SU-DHL-6 (cell line): ENCODE data around the gene FXYD2.

ENCODE experiments used
- H2AFZ ChIP-seq: fragments of 200-600 bp; sonication (generic); 2 replicates; pipeline ENCODE4 v1.6.1; 2014; ENCODE audit warnings: low read depth, mild to moderate bottlenecking, moderate library complexity, mixed read lengths, antibody characterized with exemption, low read length; ENCODE audit not compliant: severe bottlenecking
- H3F3A ChIP-seq: fragments of 200-600 bp; shearing (Covaris generic); 2 replicates; pipeline ENCODE4 v1.6.0; 2016; ENCODE audit warnings: antibody characterized with exemption, mild to moderate bottlenecking; ENCODE audit not compliant: insufficient read depth
- H3K27ac ChIP-seq: fragments of 200-600 bp; sonication (generic); 2 replicates; pipeline ENCODE4 v1.5.1; 2016; ENCODE audit warnings: low read depth, mild to moderate bottlenecking, low read length, moderate library complexity, mixed read lengths
- H3K27me3 ChIP-seq: fragments of 200-600 bp; sonication (generic), shearing (Covaris generic); 2 replicates; pipeline ENCODE4 v1.6.0; 2014; ENCODE audit warnings: mild to moderate bottlenecking, low read length
- H3K36me3 ChIP-seq: fragments of 200-600 bp; sonication (generic); 2 replicates; pipeline ENCODE4 v1.6.1; 2014; ENCODE audit warnings: mild to moderate bottlenecking, low read length, mixed read lengths
- H3K4me2 ChIP-seq: fragments of 300-600, 200-600 bp; shearing (Covaris generic), sonication (generic); 2 replicates; pipeline ENCODE4 v1.6.0; 2014; ENCODE audit warnings: low read length, low read depth, mild to moderate bottlenecking; ENCODE audit not compliant: poor library complexity, severe bottlenecking
- H3K4me3 ChIP-seq: fragments of 200-600 bp; sonication (generic); 2 replicates; pipeline ENCODE4 v1.5.1; 2014; ENCODE audit warnings: antibody characterized with exemption, low read length, mild to moderate bottlenecking, mixed read lengths; ENCODE audit not compliant: insufficient read depth, poor library complexity, severe bottlenecking
- H3K79me2 ChIP-seq: fragments of 200-600 bp; sonication (generic); 2 replicates; pipeline ENCODE4 v1.6.1; 2014; ENCODE audit warnings: mild to moderate bottlenecking, low read length, moderate library complexity; ENCODE audit not compliant: insufficient read depth
- H3K9ac ChIP-seq: fragments of 200-600 bp; sonication (generic); 2 replicates; pipeline ENCODE4 v1.7.0; 2014; ENCODE audit warnings: mild to moderate bottlenecking, low read length
- H3K9me2 ChIP-seq: fragments of 200-600 bp; sonication (generic); replicated peaks from 2 replicates; pipeline ENCODE4 v1.6.1; 2014; ENCODE audit warnings: low read length; ENCODE audit not compliant: insufficient read depth
- H3K9me3 ChIP-seq: fragments of 200-600 bp; sonication (generic); 2 replicates; pipeline ENCODE4 v1.6.1; 2014; ENCODE audit warnings: low read length, mixed read lengths; ENCODE audit not compliant: insufficient read depth
- H4K20me1 ChIP-seq: fragments of 200-600 bp; sonication (generic); 2 replicates; pipeline ENCODE4 v1.6.1; 2014; ENCODE audit warnings: low read depth, mild to moderate bottlenecking, antibody characterized with exemption, low read length, moderate library complexity, mixed read lengths
- EZH2phosphoT487 ChIP-seq: fragments of 200-600 bp; sonication (generic), shearing (Covaris generic); conservative IDR thresholded peaks from 2 replicates; pipeline ENCODE4 v1.6.1; 2018; ENCODE audit warnings: mild to moderate bottlenecking, antibody characterized with exemption, low read length, moderate library complexity, mixed read lengths
- TF ChIP-seq, protein P1 (sequence below): fragments of 200-600 bp; sonication (generic); IDR thresholded peaks from one replicate; pipeline ENCODE4 v1.5.1; 2017; ENCODE audit warnings: antibody characterized with exemption, mild to moderate bottlenecking, low read length, moderate library complexity; ENCODE audit not compliant: insufficient read depth, poor library complexity, severe bottlenecking

FXYD2 gene

DNA sequence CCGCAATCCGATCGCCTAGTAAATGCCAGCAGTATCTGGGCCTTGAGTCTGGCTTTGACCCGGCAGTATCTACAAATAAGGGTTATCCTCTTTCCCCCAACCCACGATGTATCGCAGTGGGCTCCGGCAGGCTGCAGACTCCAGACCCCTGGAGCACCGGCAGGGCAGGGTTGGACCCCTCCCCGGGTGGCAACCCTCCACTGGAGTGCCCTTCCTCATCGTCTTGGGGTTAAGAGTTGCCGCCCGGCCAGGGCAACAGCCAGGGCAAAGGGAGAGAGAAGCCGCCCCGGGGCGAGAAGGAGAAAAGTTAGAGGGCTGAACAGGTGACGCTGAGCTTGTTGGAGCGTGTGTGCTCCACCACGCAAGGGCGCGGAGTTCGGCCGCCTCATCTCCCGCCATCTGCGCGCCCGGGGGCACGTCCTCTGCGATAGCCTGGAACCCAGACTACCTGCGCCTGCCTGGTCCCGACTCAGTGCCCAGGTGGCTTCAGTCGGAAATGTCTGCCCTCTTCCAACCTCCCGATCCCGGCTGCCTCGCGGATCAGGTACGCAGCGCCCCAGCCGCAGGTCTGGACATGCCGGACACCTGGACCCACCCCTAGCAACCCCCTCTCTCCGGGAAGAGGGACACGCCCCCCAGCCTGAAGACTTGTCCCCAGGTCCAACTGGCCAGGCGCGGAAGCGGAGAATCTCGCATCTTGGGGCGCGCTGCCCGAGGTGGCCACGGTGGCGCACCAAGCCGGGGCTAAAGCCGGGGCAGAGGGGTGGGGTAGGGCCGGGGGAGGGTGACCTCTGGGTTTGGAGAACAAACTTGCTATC lies 28.7 kb downstream of the FXYD2 start:
- no peak overlapping the region for H3K9ac ChIP-seq
- H4K20me1 ChIP-seq: no peaks in the 10 kb centered on the region
- no peaks in the 10 kb centered on the region for H3K9me2 ChIP-seq
- H3K36me3 ChIP-seq: no peaks in the 10 kb centered on the region
- no peaks in the 10 kb centered on the region for H3K9me3 ChIP-seq
- no peak overlapping the region for H3K4me2 ChIP-seq
- H2AFZ ChIP-seq: no peak overlapping the region
- no peak overlapping the region for H3K4me3 ChIP-seq
- no peaks in the 10 kb centered on the region for H3K79me2 ChIP-seq
- no peaks in the 10 kb centered on the region for H3K27me3 ChIP-seq
- H3K27ac ChIP-seq: no peak overlapping the region
- H3F3A ChIP-seq: no peaks in the 10 kb centered on the region
- TF ChIP-seq EZH2phosphoT487: no peak
- TF ChIP-seq, protein P1, sequence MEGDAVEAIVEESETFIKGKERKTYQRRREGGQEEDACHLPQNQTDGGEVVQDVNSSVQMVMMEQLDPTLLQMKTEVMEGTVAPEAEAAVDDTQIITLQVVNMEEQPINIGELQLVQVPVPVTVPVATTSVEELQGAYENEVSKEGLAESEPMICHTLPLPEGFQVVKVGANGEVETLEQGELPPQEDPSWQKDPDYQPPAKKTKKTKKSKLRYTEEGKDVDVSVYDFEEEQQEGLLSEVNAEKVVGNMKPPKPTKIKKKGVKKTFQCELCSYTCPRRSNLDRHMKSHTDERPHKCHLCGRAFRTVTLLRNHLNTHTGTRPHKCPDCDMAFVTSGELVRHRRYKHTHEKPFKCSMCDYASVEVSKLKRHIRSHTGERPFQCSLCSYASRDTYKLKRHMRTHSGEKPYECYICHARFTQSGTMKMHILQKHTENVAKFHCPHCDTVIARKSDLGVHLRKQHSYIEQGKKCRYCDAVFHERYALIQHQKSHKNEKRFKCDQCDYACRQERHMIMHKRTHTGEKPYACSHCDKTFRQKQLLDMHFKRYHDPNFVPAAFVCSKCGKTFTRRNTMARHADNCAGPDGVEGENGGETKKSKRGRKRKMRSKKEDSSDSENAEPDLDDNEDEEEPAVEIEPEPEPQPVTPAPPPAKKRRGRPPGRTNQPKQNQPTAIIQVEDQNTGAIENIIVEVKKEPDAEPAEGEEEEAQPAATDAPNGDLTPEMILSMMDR: no peak

DNA sequence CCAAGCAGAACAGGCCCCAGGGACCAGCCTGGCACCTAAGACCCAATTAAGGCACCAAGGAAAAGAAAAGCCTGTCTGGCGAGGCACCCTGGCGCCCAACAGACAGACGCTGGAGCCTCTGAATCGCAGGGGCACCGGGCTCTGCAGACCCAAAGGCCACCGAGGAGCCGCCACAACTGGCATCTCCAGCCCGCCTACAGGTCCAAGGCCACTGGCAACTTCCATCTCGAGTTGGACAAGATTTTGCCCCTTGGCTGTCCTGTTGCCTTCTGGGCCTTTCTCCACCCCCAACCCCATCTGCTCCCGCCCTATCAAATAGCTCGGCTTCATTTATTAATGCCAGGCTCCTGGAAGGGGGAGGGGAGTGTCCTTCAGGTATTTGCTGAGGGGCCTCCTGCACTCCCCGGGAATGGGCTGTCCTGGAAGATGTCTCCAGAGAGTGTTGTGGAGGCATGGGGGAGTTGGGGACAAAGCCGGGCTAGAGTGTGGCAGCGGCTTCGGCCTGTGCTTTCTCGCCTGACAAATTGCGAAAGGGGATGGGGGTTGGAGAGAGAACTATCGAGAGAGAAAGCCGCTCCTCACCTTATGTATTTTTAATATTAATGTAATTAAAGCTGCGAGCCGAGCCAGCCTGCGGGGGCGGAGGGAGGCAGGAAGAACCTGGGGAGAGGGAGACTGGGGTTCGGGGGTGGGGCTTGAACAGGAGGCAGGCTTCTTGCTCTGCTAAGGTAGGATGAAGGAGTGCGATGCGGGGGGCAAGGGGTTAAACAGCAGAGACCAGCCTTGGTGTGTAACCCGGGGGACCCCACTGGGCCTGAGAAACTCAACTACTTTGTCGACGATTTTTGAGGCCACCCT lies 29.5 kb downstream of the FXYD2 start:
- Histone ChIP-seq H3K79me2 (no peaks in the 10 kb centered on the region), H3K4me3 (no peak overlapping the region), H3K9ac (no peak overlapping the region), H4K20me1 (no peaks in the 10 kb centered on the region), H3K27ac (no peak overlapping the region), H3K4me2 (no peak overlapping the region), H3F3A (no peaks in the 10 kb centered on the region), H3K9me3 (no peaks in the 10 kb centered on the region), H3K27me3 (no peaks in the 10 kb centered on the region), H2AFZ (no peak overlapping the region), H3K9me2 (no peaks in the 10 kb centered on the region), H3K36me3 (no peaks in the 10 kb centered on the region)
- TF ChIP-seq EZH2phosphoT487: no peak
- TF ChIP-seq, protein P1: no peak

DNA sequence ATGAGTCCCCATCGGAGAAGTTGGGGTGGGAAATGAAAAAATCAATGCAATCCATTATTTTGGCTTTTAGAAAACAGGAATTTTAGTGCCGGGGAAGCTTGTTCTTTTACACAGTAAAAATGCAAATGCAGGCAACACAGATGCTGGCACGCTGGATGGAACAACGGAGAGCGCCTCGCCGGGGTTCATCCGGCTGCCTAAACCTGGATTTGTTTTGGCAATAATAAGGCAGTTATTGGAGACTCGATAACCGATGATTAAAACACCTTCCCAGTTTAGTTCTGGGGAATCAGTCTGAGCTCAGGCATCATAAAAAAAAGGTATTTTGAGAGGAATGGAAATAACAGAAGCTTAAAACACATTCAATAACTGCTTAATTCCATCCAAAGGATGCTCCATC lies 30.4 kb downstream of the FXYD2 start:
- no peaks in the 10 kb centered on the region for H3K36me3 ChIP-seq
- H3K4me3 ChIP-seq: no peak overlapping the region
- H3K4me2 ChIP-seq: no peak overlapping the region
- H3K27me3 ChIP-seq: no peaks in the 10 kb centered on the region
- no peaks in the 10 kb centered on the region for H4K20me1 ChIP-seq
- H3K27ac ChIP-seq: no peak overlapping the region
- no peaks in the 10 kb centered on the region for H3K9me3 ChIP-seq
- no peaks in the 10 kb centered on the region for H3K9me2 ChIP-seq
- no peaks in the 10 kb centered on the region for H3F3A ChIP-seq
- no peak overlapping the region for H3K9ac ChIP-seq
- no peak for TF ChIP-seq EZH2phosphoT487
- TF ChIP-seq, protein P1: no peak
- no peak overlapping the region for H2AFZ ChIP-seq
- no peaks in the 10 kb centered on the region for H3K79me2 ChIP-seq
